ENCODE measurements around the gene CELF2.

DNA sequence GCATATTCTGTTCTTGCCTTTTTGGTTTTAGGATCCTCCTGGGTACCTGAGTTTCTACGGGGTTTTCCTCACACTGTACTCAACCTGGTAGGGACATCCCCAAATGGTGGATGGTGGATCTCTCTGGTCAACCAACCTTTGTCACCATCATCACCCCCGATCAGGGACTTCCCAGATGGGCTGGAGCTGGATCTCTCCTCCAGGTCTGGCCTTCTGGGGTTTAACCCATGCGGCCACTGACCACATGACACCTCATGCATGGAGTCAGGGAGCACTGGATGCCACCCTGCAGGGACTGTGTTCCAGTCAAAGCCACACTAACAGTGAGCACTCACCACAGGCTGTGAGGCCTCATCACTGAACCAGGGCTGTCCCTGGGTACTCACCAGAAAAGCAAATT, 80.0 kb downstream of the CELF2 start:
- TF ChIP-seq CTCF (IDR thresholded peaks at IDR 0.05) (no peak), POLR2A (IDR thresholded peaks at IDR 0.05) (no peak), POLR2AphosphoS5 (IDR thresholded peaks at IDR 0.05; ENCODE audit: insufficient read depth in 1 of 2, low read depth in 1 of 2) (no peak)

Data from vagina (tissue), 2 donors.